AG08396 (cell line): ENCODE measurements around the gene CCDC102B.
"Not testable (repeated sequence)": the region's sequence is repeated elsewhere in the genome, so short reads cannot be mapped to it uniquely, and the experiment has no call there.

ENCODE experiments used
- DNase-seq: peaks from one replicate; pipeline ENCODE4 v3.0.0; 2012; ENCODE audit warnings: low spot score, mixed read lengths

The CCDC102B gene

DNA sequence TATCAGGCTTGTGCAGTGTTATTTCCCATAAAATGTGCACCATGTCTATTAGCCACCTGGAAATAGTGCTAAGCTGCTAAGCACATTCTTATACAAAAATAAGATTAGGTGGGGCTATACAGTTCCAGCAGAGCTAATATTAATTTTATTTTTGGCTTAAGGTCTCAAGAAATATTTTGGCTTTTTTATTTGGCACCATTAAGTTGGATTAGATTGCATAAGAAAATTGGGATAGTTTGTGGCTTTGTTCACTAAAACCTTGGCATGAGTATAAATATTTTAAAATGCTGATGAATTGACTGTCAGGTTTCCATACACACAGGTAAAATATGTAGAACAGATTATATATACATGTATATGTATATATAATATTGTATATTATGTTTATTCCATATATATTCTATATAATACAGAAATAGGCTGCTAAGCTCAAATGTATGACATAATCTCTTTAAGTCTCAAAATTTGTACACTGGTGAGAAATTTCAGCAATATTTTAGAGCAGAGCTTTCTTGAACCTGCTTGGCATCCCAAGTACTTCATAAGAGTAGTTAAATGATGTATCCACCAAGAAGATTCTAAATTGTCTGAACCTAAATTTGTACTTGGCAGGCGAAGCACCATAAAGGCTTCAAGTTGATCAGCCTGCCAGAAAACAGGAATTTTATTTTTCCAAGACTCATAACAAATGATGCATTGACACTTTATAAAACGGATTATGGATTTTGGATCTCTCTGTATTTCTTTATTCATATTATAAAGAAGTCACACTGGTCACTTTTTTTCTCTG, 32.6 kb downstream of the CCDC102B start:
- no peak for DNase-seq

DNA sequence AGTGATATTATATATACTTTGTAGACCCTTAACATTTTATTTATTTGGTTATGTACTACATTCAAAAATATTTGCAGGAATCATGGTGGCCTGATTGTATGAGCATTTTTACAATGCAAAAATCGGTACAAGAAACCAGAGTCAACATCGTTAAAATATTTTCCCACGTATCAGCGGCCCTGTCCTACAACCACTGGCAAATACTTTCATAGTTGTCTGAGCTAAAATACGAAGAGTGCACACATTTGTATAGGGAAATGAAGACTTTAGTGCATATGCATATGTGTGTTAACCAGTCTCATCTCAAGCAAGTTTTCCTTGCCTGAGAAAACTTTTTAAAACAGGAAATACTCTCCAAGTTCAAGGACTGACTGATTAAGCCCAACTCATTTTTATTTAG, 35.9 kb downstream of the CCDC102B start:
- no peak for DNase-seq

DNA sequence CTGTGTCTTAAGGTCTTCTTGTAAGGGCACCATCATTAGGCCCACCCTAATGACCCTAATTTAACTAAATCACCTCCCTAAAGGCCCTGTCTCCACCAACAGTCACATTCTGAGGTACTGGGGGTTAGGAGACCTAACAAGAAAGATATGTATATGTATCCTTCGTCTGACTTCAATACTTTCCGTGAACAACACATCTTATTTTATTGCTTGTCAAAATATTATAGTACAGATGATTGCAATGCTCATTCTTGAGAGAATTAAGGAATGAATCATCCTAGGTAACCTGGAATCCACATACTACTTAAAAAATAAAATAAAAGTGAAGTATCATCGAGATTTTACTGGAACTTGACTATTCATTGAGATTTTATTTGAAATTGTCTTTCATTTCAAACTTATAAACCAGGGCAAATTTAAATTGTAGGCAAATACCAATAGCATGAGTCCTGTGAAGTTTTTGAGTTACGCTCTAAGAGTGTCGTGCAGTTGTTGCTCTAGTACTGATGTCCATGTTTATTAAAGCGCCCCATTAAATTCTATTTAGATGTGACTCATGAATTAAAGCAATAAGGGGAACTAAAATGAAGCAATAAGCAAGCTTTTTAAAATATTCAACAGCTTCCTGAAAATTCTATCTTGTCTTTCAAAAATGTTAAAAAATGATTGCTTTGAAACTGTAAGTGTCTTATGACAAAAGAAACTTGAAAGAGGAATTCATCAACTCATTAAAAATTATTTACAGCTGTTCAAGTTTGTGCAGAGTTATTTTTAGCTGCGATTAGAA, 40.0 kb downstream of the CCDC102B start:
- peak; percentile 21 for DNase-seq

DNA sequence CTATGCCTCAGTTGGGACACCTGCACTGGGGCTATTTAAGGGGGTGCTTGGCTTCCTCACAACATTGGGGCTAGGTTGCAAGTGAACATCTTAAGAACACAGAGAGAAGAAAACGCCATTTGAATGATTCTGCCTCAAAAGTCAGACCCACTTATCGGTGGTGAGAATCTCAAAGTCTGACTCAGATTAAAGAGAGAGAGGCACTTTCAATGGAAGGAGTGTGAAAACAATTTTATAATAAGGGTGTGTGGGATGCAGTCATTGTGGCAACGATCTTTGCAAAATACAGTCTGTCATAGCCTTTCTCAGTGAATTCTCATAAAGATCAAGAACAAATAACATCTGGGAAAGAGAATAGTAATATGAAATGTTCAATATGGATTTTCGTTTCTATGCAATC, 41.8 kb downstream of the CCDC102B start:
- no peak for DNase-seq

DNA sequence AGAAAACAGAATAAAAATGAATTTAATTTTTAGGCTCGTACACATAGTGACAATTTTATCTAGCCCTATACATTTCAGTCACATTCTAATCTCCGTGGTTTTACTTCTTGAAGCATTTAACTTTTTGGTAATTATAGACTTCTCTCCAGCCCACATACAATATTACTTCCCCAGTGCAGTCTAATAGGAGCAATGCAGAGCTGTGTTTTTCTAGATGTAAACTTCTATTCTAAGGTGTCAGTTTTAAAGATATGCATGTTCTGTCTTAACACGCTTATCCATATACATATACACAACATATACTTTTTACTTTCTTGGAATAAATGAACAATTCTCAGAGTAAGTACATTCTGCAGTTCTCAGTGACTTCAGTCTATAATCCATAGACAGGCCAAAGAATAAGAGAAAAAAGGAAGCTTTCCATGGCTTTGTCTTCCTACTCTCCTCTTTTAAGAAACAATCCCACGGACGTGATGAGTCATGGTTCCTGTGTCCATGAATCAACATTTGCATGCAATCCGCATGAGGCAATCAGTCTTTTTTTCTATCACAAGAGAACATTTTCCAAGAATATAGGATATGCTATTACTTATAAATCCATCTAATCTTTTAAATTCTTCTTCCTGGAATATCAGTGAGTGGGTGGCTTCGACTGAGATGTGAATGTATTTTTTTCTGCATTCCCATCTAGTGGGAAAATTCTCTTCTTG, 42.8 kb downstream of the CCDC102B start:
- peak; percentile 41 for DNase-seq

DNA sequence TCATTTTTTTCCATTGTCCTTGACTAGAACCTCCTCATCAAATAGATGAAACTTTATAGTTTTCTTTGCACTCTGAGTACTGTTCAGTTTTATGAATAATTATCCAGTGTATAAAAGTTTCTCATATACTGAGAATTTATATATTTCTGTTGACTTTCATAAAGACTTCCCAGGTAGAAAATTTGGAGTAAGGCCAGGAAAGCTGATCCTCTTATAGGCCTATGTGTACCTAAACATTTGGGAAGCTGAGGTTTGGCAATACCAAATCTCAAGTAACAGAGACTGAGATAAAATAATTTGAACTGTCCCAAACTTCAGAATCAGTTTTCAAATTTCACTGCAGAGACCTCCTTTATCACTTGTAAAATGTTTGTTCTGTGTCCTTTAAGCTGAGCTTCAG, 43.4 kb downstream of the CCDC102B start:
- no peak for DNase-seq

DNA sequence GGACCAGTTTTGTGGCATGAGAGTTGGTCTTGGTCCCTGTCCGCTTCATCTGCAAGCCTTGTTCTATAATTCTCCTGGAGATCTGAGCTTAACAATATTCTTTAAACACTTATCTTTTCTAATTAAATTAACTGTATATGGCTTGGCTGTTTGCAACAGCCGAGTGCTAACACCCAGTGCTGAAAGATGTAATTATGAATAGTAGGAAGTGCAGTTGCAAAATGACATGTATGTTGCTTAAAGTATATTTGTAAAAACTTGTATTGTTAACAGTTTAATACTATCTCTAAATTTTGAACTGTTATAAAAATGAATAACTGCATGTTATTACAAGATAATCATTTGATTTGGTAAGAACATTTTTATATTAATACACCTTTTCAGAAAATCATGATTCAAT, 45.1 kb downstream of the CCDC102B start:
- no peak for DNase-seq

DNA sequence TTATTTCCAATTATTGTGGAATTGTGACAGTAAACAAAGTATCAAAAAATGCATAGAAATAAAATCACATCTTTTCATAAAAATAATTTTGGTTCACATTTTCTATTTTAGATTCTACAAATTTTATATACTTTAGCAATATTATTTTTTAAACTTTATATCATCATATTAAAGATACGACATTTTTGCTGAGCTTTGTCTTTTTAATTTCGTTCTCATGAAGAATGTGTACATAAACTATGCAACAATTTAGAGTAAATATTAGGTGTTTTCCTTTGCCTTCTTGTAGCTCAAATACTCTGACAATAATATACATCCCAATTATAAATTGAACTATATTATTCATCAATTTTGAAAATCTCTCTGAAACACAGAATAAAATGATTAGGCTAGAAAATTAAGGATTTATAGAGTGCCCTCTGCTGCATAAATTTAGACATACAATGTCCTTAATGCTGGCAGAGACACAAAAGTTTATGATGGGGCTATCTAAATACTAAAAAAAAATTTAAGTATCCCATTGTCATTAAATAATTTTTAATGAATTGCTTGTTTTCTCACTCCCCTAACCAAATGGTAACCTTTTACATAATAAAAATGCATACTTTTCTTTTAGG, 45.7 kb downstream of the CCDC102B start:
- DNase-seq: no peak

DNA sequence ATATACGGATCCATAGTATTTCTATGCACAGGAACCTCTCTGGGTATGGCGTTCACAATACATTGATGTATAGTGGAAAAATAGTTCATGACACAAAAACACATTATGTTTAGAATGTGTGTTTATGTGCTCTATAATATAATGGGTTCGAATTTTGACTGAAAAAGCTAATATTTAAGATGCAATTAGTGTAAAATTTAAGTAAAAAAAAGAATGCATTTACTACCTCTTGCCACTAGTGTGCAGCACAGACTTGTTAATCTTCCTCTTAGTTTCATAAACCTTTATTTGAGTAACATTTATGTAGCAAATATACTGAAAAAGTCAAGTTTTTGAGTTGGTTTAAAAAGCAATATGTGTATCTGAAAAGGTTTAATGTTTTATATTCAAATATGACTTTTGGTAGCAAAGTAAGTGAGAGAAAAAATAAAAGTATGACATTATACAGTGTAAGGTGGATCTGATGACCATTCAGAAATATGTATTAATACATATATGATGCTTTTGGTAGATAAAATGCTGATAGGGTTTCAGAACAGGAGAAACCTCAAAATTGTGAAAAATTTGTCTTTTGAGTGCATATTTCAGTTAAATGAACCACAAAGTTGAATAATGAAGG, 49.4 kb downstream of the CCDC102B start:
- peak; percentile 6 for DNase-seq

DNA sequence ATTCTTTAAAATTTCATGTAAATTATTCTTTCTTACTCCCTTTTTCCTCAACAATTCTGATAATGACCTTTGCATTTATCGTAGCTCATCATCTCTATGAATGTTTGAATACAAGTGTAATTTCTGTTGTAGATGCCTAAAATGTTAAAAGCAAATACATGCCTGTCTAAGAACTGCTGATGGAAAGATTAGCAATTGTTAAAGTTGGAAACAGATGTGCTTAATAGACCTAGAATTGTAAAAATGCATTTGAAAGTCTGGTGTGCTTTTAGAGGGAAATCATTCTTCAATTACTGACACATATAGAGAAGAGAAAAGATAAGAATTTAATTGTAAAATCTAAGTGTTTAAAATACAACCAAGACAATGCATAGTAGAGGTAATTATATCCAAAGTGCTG, 50.4 kb downstream of the CCDC102B start:
- no peak for DNase-seq

DNA sequence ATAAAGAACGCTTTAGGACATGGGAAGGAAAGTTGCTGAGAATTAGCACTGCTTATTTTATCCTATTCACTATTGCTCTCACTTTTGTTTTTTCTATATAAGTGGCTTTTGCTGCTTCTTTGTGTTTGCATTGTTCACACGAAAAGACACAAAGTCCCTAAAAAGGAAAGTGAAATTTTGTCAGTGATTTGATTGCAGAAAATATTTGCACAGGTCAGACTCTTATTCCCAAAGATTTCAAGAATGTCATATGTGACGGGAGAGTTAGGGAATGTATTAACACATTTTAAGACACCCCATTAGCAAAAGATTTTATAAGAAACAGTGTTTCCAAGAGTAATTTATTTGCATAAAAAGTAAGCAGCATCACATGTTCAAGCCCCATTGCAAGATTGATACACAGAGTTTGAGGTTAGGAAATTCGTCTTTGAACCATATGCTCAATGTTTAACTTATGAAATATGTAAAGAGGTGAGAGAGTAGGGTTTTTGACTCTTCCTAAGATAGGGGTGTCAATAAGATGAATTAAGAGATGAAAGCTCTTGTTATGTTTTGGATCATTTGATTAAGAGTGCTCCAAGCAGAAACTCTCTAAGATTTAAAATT, 57.0 kb downstream of the CCDC102B start:
- no peak for DNase-seq

DNA sequence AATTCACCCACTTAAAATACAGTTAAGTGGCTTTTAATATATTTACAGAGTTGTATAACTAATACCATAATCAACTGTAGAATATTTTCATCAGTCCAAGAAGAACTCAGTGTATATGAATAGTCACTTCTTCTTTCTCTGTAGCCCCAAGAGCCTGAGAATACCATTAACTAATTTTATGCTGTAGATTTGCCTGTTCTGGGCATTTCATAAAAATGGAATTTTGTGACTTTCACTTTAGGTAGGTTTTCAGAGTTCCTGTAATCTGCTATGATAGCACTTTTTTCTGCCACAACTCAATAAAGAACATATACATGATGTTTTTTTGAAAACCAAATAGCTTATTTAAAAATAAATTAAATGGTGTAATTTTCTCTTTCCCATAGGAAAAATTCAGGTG, 57.6 kb downstream of the CCDC102B start:
- DNase-seq: no peak

DNA sequence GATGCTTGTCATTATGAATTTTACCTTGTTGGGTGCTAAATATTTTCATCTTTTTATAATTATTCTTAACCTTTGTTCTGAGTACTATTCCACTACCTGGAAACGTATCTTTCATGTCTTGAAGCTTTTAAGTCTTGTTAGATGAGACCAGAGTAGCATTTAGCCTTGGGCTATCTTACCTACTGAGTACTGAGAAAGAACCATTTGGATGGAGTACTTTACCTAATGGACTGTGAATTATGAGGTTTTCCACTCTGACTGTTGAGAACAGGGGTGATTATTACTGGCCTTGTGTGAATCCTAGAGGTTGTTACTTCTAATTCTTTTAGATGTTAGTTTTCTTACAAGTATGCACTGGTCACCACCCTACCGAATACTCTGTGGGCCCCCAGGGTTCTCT, 63.5 kb downstream of the CCDC102B start:
- no peak for DNase-seq

DNA sequence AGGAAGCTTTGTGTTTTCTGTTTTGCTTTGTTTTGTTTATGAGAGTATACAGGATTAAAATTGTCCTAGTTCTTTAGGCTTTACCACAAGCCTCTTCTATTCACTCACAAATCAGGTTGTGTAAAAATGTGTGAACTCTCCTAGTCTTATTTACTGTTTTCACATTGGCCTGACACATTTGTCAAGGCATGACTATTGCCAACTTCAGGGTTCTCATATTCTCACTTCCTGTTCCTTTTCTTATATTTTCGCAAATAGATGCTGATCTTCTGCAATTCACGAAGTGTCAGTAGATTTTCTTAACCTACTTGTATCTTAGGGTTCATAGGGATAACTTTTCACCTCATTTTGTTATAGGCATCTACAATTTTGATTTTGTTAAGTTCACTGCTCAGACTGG, 67.1 kb downstream of the CCDC102B start:
- no peak for DNase-seq

DNA sequence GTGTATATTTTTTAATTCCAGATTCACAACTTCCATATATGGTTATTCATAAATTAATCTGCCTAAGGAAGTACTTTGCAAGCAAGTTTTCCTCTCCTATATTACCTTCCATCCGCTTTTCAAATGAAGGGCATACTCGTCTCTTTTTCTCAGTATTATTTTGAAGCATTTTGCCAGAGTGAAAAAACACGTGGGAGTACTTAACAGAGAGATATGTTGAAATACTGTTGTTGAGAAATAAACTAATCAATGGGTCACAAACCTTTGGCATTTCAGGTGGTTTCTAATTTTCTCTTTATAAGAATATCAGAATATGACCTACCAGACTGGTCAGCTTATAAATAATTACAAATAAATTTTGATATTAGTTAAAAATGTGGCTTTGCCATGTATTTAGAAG, 67.6 kb downstream of the CCDC102B start:
- DNase-seq: no peak

DNA sequence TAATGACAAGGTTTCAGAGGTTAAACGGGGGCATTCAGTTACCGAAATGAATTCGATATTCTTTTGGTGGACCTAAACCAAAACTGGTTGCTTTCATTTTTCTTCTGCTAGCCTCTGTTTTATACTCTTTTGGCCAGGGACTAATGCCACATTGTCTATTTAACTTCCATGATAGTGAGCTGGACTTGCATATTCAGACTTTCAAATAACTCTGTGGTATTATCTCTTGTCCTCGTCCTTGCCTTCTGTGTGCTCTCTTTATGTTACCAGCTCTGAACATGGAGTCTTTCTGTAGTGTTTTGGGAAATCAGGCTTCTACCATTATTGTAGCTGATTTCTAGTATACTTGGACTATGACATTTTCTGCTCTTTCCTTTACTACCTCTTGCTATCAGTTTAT, 75.1 kb downstream of the CCDC102B start:
- no peak for DNase-seq

DNA sequence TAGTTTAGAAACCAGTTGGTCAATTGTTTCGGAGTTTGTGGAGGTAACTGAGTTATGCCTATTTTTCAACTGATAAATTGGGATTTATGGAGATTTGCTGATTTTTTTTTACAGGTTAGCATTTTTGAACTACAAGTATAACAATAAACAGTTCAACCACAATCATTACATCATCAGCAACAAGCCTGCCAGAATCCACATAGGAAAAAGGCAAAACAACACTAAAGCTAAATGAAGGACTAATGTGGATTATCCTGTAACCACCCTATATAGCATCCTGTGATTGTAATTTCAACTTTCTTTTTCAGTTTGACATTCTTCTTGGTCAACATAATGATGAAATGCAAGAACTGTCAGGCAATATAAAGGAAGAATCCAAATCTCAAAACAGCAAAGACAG, 76.5 kb downstream of the CCDC102B start:
- peak; percentile 16 for DNase-seq

DNA sequence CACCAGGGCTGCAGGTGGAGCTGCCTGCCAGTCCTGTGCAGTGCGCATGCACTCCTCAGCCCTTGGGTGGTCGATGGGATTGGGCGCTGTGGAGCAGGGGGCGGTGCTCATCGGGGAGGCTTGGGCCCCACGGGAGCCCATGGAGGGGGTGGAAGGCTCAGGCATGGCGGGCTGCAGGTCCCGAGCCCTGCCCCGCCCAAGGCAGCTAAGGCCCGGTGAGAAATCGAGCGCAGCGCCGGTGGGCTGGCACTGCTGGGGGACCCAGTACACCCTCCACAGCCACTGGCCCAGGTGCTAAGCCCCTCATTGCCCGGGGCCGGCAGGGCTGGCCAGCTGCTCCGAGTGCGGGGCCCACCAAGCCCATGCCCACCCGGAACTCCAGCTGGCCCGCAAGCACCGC, 82.1 kb downstream of the CCDC102B start:
- DNase-seq: not testable (repeated sequence)

DNA sequence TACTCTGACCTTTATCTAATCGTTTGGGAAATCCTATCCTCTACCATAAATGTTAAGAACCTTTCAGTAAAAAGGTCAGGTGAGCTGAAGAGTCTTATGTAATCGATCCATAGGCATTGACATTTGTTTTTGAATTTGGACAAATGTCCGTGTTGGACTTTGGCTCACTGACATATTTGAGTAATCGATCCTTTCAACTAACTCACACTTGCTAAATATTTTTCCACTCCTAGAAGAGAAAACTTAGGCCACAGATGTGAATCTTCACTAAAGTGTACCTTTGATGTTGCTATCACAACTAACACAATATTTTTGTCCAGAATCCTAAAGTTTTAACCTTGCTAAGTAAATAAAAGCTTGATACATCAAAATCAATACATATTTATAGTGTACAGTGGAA, 89.5 kb downstream of the CCDC102B start:
- DNase-seq: no peak

DNA sequence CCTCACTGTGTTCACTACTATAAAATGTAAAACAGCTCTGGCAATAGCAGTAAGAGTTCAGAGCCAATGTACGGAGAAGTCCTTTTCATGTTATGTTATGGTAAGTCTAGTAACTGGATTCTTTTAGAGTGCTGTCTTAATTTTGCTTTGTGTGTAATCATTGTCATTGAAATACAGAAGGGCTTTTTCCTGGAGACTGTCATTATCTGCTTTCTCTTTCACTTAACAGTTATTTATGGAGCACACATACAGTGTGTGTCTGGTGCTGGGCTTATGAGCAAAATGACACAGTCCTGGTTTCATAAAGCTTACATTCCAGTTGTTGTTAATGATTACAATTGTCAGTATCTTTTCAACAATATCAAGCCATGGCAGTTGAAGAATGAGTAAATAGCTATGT, 95.5 kb downstream of the CCDC102B start:
- DNase-seq: no peak

DNA sequence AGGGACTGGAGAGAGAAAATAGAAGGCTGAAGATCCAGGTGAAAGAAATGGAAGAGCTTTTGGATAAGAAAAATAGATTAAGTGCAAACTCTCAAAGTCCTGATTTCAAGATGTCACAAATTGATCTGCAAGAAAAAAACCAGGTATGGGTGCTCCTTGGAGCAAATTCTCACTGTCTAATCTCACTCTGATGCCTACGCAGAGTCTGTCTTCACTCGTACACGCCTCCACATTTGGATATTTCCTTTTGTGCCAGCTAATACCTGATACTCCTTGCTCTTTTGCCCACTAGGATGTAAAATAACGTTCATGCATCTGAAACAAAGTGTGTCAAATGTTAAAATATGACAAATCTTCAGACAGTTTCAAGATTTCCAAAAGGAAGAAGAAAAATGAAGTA, 99.4 kb downstream of the CCDC102B start:
- DNase-seq: no peak

DNA sequence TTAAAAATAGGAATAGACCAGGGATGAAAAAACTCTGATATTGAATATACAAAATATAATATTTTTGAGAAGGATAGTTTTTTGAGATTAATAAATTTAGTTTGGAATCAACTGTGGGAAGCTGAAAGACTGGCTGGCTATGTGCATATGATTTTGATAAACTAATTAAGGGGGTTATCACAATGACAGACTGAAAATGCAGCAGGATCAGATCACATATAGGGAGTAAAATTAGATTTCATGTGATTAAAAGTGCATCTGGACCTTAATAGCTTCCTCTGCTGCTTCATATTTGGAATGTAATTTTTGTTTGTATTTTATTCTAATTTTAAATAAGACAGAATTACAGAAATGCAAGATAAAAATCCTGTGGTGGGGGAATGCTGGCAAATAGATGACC, 111.7 kb downstream of the CCDC102B start:
- DNase-seq: no peak
